CD4-positive, alpha-beta T cell (primary cell): ENCODE results near the gene NTHL1. TPM values are rescaled to one million over a fixed set of nuclear protein-coding genes. Genes with fewer than 3 reads are reported as not detected.

Experiments used
- ATAC-seq: fragments of 200-7000 bp; cut with Tn5 transposase; one replicate; pipeline ENCODE4 v1.10.0; 2022; ENCODE audit warnings: mild to moderate bottlenecking; ENCODE audit not compliant: poor library complexity
- CTCF ChIA-PET: fragments of 350-600 bp; sonication (Branson Sonifier 250); formaldehyde crosslinking; loops from one replicate; lab custom pipeline; 2021; ENCODE audit warnings: antibody characterized with exemption, inconsistent platforms; lab: Charles Lee
- POLR2A ChIA-PET: fragments of 350-600 bp; sonication (Branson Sonifier 250); formaldehyde crosslinking; loops from one replicate; lab custom pipeline; 2021; ENCODE audit warnings: antibody characterized with exemption, inconsistent platforms; lab: Charles Lee
- DNase-seq, 14 experiments: peaks; one replicate each; pipeline ENCODE4 v3.0.0-alpha.2; 2013 to 2020; ENCODE audit warnings: mixed read lengths in 2 of 14
- H3K27ac ChIP-seq, 2 donors: one replicate each; pipeline versions ENCODE4 v1.5.1 to v1.7.0; 2013; ENCODE audit warnings: low read length in 2 of 2, low read depth in 1 of 2, mild to moderate bottlenecking in 1 of 2
- H3K27me3 ChIP-seq, 2 experiments: 1 replicate in 1 of 2; 2 replicates in 1 of 2; pipeline versions ENCODE4 v1.6.1 to v1.7.0; 2013; ENCODE audit warnings: low read length in 2 of 2, control low read depth in 1 of 2, mild to moderate bottlenecking in 1 of 2, moderate library complexity in 1 of 2; ENCODE audit not compliant: insufficient read depth in 2 of 2, control insufficient read depth in 1 of 2
- H3K36me3 ChIP-seq: one replicate; pipeline ENCODE4 v1.6.1; 2013; ENCODE audit warnings: low read length, control low read depth; ENCODE audit not compliant: insufficient read depth
- H3K4me1 ChIP-seq: one replicate; pipeline ENCODE4 v1.6.1; 2013; ENCODE audit warnings: low read length, control low read depth; ENCODE audit not compliant: insufficient read depth
- H3K4me3 ChIP-seq: one replicate; pipeline ENCODE4 v1.5.1; 2013; ENCODE audit warnings: mild to moderate bottlenecking, low read length, moderate library complexity
- H3K9me3 ChIP-seq, 2 experiments: 1 replicate in 1 of 2; 2 replicates in 1 of 2; pipeline versions ENCODE4 v1.6.1 to v1.7.0; 2013; ENCODE audit warnings: low read length in 2 of 2, mild to moderate bottlenecking in 2 of 2, control low read depth in 1 of 2, moderate library complexity in 1 of 2; ENCODE audit not compliant: control insufficient read depth in 1 of 2, insufficient read depth in 1 of 2
- H3K27ac Mint-ChIP-seq: one replicate; pipeline ENCODE4 v1.8.0; 2020; ENCODE audit warnings: mixed read lengths
- H3K27me3 Mint-ChIP-seq: one replicate; pipeline ENCODE4 v1.8.0; 2021; ENCODE audit warnings: mixed read lengths
- H3K36me3 Mint-ChIP-seq: one replicate; pipeline ENCODE4 v1.8.0; 2021; ENCODE audit warnings: low read depth, mixed read lengths
- H3K4me1 Mint-ChIP-seq: one replicate; pipeline ENCODE4 v1.8.0; 2021; ENCODE audit warnings: low read depth, mixed read lengths
- H3K4me3 Mint-ChIP-seq: one replicate; pipeline ENCODE4 v1.8.0; 2020; ENCODE audit warnings: mild to moderate bottlenecking, mixed read lengths
- H3K9me3 Mint-ChIP-seq: one replicate; pipeline ENCODE4 v1.8.0; 2020; ENCODE audit warnings: mixed read lengths
- intact Hi-C, 2 experiments: fragments of 100-400 bp; cut with DNase I in 1 of 2; cut with micrococcal nuclease in 1 of 2; formaldehyde crosslinking; loops; one replicate each; pipeline versions ENCODE4 v1.15.1 to v1.9.0; 2023 to 2025; cut with DNase I, micrococcal nuclease
- total RNA-seq, 174 experiments: library from RNA in 2 of 174; stranded (reverse) in 2 of 174; gene quantifications; one replicate each; pipeline ENCODE4 v1.2.3 and lab custom pipeline; 2021 to 2026
- TF ChIP-seq, protein P1 (sequence below): fragments of 200-600 bp; IDR thresholded peaks from one replicate; pipeline ENCODE4 v1.8.0; 2022; ENCODE audit warnings: antibody characterized with exemption, mild to moderate bottlenecking

Gene NTHL1
- total RNA-seq, 2 experiments from 2014 or later: 2.7 to 2.9 TPM

DNA sequence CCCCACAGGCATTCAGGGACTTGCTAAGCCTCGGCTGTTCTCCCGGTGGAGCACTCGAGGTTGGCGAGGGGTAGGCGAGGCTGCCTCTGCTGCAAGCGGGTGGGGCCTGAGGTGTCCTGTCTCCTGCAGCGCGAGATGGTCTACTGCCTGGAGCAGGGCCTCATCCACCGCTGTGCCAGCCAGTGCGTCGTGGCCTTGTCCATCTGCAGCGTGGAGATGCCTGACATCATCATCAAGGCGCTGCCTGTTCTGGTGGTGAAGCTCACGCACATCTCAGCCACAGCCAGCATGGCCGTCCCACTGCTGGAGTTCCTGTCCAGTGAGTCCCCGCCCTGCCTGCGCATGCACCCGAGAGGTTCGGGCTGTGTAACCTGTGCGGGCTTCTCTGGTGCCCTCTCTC, 26.4 kb upstream of the NTHL1 start:
- CTCF ChIA-PET: no interaction called here
- intact Hi-C loops: no loop called here
- POLR2A ChIA-PET: no interaction called here
- Mint-ChIP-seq H3K9me3 (no peaks in the 10 kb centered on the region), H3K27me3 (no peaks in the 10 kb centered on the region), H3K4me3 (no peak overlapping the region), H3K4me1 (no peaks in the 10 kb centered on the region), H3K36me3 (peaks cover 58% of the 10 kb centered on the region), H3K27ac (no peak overlapping the region)
- Histone ChIP-seq H3K27ac (no peak overlapping the region), H3K36me3 (peaks cover 62% of the 10 kb centered on the region), H3K27me3 (no peaks in the 10 kb centered on the region), H3K4me1 (no peaks in the 10 kb centered on the region), H3K4me3 (no peak overlapping the region), H3K9me3 (no peaks in the 10 kb centered on the region)
- TF ChIP-seq, protein P1, sequence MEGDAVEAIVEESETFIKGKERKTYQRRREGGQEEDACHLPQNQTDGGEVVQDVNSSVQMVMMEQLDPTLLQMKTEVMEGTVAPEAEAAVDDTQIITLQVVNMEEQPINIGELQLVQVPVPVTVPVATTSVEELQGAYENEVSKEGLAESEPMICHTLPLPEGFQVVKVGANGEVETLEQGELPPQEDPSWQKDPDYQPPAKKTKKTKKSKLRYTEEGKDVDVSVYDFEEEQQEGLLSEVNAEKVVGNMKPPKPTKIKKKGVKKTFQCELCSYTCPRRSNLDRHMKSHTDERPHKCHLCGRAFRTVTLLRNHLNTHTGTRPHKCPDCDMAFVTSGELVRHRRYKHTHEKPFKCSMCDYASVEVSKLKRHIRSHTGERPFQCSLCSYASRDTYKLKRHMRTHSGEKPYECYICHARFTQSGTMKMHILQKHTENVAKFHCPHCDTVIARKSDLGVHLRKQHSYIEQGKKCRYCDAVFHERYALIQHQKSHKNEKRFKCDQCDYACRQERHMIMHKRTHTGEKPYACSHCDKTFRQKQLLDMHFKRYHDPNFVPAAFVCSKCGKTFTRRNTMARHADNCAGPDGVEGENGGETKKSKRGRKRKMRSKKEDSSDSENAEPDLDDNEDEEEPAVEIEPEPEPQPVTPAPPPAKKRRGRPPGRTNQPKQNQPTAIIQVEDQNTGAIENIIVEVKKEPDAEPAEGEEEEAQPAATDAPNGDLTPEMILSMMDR: no peak
- DNase-seq (no peak), ATAC-seq (no peak)

DNA sequence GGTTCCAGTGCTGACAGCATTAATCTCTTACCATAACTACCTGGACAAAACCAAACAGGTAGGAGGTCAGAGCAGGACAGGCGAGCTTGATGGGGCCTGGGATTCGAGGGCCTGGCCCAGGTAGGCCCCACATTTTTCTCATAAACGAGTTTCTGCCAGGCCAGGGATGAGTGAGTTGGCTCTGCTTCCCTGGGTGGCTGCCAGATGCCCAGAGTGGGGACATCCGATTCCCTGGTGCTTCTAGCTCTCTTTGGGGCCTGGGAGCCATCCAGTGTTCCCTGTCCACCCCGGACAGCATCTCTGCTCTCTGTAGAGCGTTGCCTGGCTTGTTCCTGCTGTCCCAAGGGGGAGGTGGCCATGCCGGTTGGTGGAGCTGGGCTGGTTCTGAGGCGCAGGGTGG, 25.3 kb upstream of the NTHL1 start:
- Histone ChIP-seq H3K4me3 (no peak overlapping the region), H3K9me3 (no peaks in the 10 kb centered on the region), H3K36me3 (peaks cover 66% of the 10 kb centered on the region), H3K27me3 (no peaks in the 10 kb centered on the region), H3K4me1 (no peaks in the 10 kb centered on the region), H3K27ac (no peak overlapping the region)
- H3K36me3 Mint-ChIP-seq: peaks cover 49% of the 10 kb centered on the region
- CTCF ChIA-PET: no interaction called here
- H3K4me3 Mint-ChIP-seq: no peak overlapping the region
- H3K27ac Mint-ChIP-seq: no peak overlapping the region
- no peak for DNase-seq
- no peaks in the 10 kb centered on the region for H3K9me3 Mint-ChIP-seq
- intact Hi-C loops: no loop called here
- TF ChIP-seq, protein P1: no peak
- no peaks in the 10 kb centered on the region for H3K27me3 Mint-ChIP-seq
- no peak for ATAC-seq
- POLR2A ChIA-PET: no interaction called here
- no peaks in the 10 kb centered on the region for H3K4me1 Mint-ChIP-seq

DNA sequence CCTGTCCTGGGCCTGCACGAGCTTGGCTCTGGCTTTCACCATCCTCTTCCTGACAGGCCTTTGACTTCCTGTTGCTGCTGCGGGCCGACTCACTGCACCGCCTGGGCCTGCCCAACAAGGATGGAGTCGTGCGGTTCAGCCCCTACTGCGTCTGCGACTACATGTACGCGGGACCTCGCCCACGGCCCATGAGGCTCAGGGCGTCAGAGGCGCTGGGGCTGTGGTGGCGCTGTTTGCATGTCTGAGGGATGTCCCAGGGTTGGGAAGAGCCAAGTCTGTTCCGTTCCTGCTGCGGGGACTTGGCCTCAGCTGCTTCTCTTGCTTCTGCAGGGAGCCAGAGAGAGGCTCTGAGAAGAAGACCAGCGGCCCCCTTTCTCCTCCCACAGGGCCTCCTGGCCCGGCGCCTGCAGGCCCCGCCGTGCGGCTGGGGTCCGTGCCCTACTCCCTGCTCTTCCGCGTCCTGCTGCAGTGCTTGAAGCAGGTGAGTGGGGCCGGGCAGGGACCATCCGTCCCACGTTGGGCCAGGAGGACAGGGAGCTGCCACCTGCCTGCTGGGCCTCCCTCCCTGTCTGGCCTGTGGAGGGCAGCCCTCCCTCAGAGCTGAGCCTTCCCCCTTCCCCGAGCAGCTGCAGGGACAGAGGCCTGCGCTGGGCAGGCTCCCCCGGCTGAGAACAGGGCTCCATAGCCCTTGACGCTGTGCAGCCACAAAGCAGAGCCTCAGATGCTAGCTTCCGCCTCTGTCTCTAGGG, 24.0 kb upstream of the NTHL1 start:
- no peaks in the 10 kb centered on the region for H3K4me1 ChIP-seq
- H3K36me3 ChIP-seq: peaks cover 63% of the 10 kb centered on the region
- no peak overlapping the region for H3K4me3 ChIP-seq
- Mint-ChIP-seq H3K4me1 (no peaks in the 10 kb centered on the region), H3K9me3 (no peaks in the 10 kb centered on the region), H3K27ac (no peak overlapping the region), H3K4me3 (no peak overlapping the region), H3K27me3 (no peaks in the 10 kb centered on the region), H3K36me3 (peaks cover 49% of the 10 kb centered on the region)
- intact Hi-C loops: no loop called here
- H3K27ac ChIP-seq: no peak overlapping the region
- ATAC-seq: no peak
- H3K9me3 ChIP-seq: no peaks in the 10 kb centered on the region
- TF ChIP-seq, protein P1: no peak
- POLR2A ChIA-PET: no interaction called here
- no peaks in the 10 kb centered on the region for H3K27me3 ChIP-seq
- CTCF ChIA-PET: no interaction called here
- no peak for DNase-seq
